Ovary (tissue), 3 donors: ENCODE measurements around the gene ACSF2.

Experiments used
- CTCF ChIP-seq, 3 donors: fragments of 450-650 bp in 2 of 3; fragments of 200-600 bp in 1 of 3; IDR thresholded peaks; one replicate each; pipeline versions ENCODE4 v1.5.1 to v1.8.0; 2016 to 2022; ENCODE audit warnings: antibody characterized with exemption in 3 of 3, mild to moderate bottlenecking in 1 of 3
- POLR2A ChIP-seq: fragments of 450-650 bp; IDR thresholded peaks from one replicate; pipeline ENCODE4 v1.6.1; 2017; ENCODE audit warnings: antibody characterized with exemption, mild to moderate bottlenecking, moderate library complexity
- donor health status: DM: no; HTN: no; CAD: no.

- no peak for TF ChIP-seq CTCF (IDR thresholded peaks at IDR 0.05)
- no peak for TF ChIP-seq POLR2A
These were observed 54.2 kb downstream of the ACSF2 start for GRCh38 chr17:50480142-50480764.
